Psoas muscle (tissue), 8 donors: ENCODE measurements around the gene UBA5. TPM values are rescaled to one million over a fixed set of nuclear protein-coding genes. Genes with fewer than 3 reads are reported as not detected.
A peak's percentile ranks its signal among the peaks of the same experiment; 100 is the strongest.

Experiments
- ATAC-seq, 4 donors: fragments of 200-7000 bp; cut with Tn5 transposase; one replicate each; pipeline ENCODE4 v1.9.1; 2020; ENCODE audit warnings: moderate library complexity in 3 of 4, mild to moderate bottlenecking in 2 of 4
- DNase-seq, 2 donors: peaks; one replicate each; pipeline ENCODE4 v3.0.0-alpha.2; 2020
- H3K27ac ChIP-seq: fragments of 200-600 bp; one replicate; pipeline ENCODE4 v1.8.0; 2022
- H3K27me3 ChIP-seq, 3 donors: fragments of 200-600 bp in 1 of 3; one replicate each; pipeline versions ENCODE4 v1.6.1 to v1.8.0; 2013 to 2022; ENCODE audit warnings: low read length in 2 of 3, mild to moderate bottlenecking in 2 of 3, moderate library complexity in 1 of 3; ENCODE audit not compliant: insufficient read depth in 3 of 3
- H3K36me3 ChIP-seq, 2 donors: fragments of 200-600 bp in 1 of 2; one replicate each; pipeline versions ENCODE4 v1.6.1 to v1.8.0; 2013 to 2022; ENCODE audit warnings: low read depth in 1 of 2, mild to moderate bottlenecking in 1 of 2, moderate library complexity in 1 of 2; ENCODE audit not compliant: insufficient read depth in 1 of 2
- H3K4me1 ChIP-seq: fragments of 200-600 bp; one replicate; pipeline ENCODE4 v1.8.0; 2022
- H3K4me3 ChIP-seq: fragments of 200-600 bp; one replicate; pipeline ENCODE4 v1.8.0; 2022; ENCODE audit warnings: mild to moderate bottlenecking
- H3K9me3 ChIP-seq: fragments of 200-600 bp; one replicate; pipeline ENCODE4 v1.8.0; 2022
- WGBS, 3 donors: extraction: QIAGEN DNeasy Blood & Tissue Kit; methylation state at CpG; one replicate each; pipeline versions ENCODE4 v1.1.6 to v1.1.7; 2013; 5-methylcytosine and 5-hydroxymethylcytosine counted together
- intact Hi-C, 2 donors: fragments of 100-400 bp; cut with DNase I; formaldehyde crosslinking; loops; one replicate each; pipeline versions ENCODE4 v1.11.0 to v1.14.2; 2022
- polyA plus RNA-seq, 3 donors: library from polyadenylated mRNA; stranded (reverse); fragments of 200-250 nt; gene quantifications; one replicate each; pipeline ENCODE4 v1.2.3, GENCODE V29; 2013
- total RNA-seq, 4 donors: library from RNA; stranded (reverse); fragmentation: NEBNext Ultra II Directional in 2 of 4; extraction: Animal tissue kit (Norgen Biotek cat#: 25700) in 2 of 4; gene quantifications; one replicate each; pipeline versions ENCODE4 v1.2.1 to v1.2.4, GENCODE V29; 2021 to 2023
- TF ChIP-seq, protein P1 (sequence below): fragments of 200-600 bp; IDR thresholded peaks from one replicate; pipeline ENCODE4 v1.8.0; 2022; ENCODE audit warnings: antibody characterized with exemption
- donor health status: healthy with polysubstance abuse.
- donor health status: DM: no; HTN: no; CAD: no; lungs with moderate emphysema.
- donor health status: Bipolar disorder and iron deficiency.
- donor health status: healthy.
- donor health status: DM: yes; HTN: yes; CAD: no.
- donor health status: DM: no; HTN: no; CAD: no.
- donor health status: DM: no; HTN: no; CAD: no.
- donor health status: DM: yes; HTN: yes; CAD: no.

UBA5 gene
- total and polyA plus RNA-seq, 7 donors = 16.2 to 31.1 (median 25.3) TPM

DNA sequence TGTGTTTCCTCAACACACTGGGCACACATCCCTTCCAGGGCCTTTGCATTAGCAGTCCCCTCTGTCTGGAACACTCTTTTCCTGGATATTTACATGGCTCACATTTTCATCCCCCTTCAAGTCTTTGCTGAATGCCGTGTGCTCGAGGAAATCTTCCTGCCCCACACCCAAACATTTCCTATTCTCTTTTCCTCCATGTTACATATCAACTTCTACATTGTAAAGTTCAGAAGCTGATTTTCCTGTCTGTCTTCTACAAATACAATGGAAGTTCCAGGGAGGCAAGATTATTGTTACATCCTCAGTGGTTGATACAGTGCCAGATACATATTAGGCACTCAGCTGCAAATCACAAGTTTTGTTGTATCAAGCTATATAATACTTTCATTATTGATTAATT is 4.7 kb upstream of the UBA5 start:
- peaks cover 8% of the 10 kb centered on the region for H3K4me1 ChIP-seq
- no peak overlapping the region for H3K27ac ChIP-seq
- TF ChIP-seq, protein P1, sequence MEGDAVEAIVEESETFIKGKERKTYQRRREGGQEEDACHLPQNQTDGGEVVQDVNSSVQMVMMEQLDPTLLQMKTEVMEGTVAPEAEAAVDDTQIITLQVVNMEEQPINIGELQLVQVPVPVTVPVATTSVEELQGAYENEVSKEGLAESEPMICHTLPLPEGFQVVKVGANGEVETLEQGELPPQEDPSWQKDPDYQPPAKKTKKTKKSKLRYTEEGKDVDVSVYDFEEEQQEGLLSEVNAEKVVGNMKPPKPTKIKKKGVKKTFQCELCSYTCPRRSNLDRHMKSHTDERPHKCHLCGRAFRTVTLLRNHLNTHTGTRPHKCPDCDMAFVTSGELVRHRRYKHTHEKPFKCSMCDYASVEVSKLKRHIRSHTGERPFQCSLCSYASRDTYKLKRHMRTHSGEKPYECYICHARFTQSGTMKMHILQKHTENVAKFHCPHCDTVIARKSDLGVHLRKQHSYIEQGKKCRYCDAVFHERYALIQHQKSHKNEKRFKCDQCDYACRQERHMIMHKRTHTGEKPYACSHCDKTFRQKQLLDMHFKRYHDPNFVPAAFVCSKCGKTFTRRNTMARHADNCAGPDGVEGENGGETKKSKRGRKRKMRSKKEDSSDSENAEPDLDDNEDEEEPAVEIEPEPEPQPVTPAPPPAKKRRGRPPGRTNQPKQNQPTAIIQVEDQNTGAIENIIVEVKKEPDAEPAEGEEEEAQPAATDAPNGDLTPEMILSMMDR = no peak
- no peaks in the 10 kb centered on the region for H3K36me3 ChIP-seq
- no peak overlapping the region for H3K4me3 ChIP-seq
- DNase-seq (no peak), ATAC-seq (no peak)
- intact Hi-C loops = no loop called here
- 65 to 77% (median 66%) methylated on average over 2 of the region's 2 CpGs for WGBS, 3 donors
- H3K9me3 ChIP-seq = no peaks in the 10 kb centered on the region
- H3K27me3 ChIP-seq = no peaks in the 10 kb centered on the region

DNA sequence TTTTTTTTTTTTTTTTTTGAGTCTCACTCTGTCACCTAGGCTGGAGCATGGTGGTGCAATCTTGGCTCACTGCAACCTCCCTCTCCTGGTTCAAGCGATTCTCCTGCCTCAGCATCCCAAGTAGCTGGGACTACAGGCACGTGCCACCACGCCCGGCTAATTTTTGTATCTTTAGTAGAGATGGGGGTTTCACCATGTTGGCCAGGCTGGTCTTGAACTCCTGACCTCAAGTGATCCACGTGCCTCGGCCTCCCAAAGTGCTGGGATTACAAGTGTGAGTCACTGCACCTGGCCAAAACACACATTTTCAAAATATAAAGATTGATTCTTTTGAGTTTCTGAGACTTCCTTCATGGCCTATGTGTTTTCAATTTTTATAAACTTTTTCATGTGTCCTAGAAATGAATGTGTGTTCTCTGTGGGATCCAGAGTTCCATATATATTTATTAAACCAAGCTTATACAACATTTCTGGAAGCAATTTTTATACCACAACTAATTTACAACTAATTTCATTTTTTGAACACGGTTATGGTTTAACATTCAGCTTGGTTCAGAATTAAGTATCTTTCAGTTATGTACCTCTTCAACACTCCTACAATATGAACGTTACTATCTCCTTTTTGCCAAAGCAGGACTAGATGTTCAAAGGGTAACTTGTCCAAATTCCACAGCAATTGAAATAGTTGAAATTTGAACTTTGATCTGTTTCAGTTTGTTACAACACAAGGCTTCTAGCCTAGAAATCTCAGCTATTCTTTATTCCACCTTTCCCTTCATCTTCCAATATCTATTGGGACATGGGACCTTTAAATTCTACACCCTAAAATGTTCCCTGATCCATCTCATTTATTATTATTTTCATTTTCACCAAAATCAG is 2.0 kb upstream of the UBA5 start:
- 75 to 91% (median 82%) methylated on average over 8 of the region's 8 CpGs for WGBS, 3 donors
- Histone ChIP-seq H3K27me3 (no peaks in the 10 kb centered on the region), H3K9me3 (no peaks in the 10 kb centered on the region), H3K4me1 (peaks cover 21% of the 10 kb centered on the region), H3K4me3 (peak overlapping the region; percentile 95), H3K27ac (peak overlapping the region; percentile 85), H3K36me3 (no peaks in the 10 kb centered on the region)
- TF ChIP-seq, protein P1 = no peak
- ATAC-seq (no peak), DNase-seq (no peak)
- intact Hi-C loops = no loop called here

DNA sequence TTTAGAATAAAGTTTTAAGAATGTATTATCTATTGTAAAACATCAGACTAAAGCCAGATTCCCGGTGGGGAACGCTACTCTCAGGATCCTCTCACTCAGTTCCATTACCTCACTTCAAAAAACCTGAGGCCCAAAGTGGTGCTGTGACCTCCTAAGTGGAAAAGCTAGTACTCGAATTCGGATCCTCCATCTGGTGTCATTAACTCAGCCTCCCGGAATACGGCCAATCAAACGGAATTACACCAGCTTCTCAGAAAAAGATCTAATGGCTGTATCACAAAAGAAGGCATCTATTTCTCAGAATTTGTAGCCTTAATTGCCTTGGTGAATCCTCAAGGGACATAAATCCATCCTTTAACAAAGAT is 1.1 kb upstream of the UBA5 start:
- intact Hi-C loops = no loop called here
- ATAC-seq (peak in 1 of 4 donors; percentile 16), DNase-seq (no peak)
- Histone ChIP-seq H3K4me3 (peak overlapping the region; percentile 95), H3K36me3 (no peaks in the 10 kb centered on the region), H3K4me1 (peaks cover 21% of the 10 kb centered on the region), H3K27ac (peak overlapping the region; percentile 85), H3K27me3 (no peaks in the 10 kb centered on the region), H3K9me3 (no peaks in the 10 kb centered on the region)
- TF ChIP-seq, protein P1 = no peak
- WGBS, 3 donors = 1 to 4% (median 3%) methylated on average over 7 of the region's 7 CpGs

DNA sequence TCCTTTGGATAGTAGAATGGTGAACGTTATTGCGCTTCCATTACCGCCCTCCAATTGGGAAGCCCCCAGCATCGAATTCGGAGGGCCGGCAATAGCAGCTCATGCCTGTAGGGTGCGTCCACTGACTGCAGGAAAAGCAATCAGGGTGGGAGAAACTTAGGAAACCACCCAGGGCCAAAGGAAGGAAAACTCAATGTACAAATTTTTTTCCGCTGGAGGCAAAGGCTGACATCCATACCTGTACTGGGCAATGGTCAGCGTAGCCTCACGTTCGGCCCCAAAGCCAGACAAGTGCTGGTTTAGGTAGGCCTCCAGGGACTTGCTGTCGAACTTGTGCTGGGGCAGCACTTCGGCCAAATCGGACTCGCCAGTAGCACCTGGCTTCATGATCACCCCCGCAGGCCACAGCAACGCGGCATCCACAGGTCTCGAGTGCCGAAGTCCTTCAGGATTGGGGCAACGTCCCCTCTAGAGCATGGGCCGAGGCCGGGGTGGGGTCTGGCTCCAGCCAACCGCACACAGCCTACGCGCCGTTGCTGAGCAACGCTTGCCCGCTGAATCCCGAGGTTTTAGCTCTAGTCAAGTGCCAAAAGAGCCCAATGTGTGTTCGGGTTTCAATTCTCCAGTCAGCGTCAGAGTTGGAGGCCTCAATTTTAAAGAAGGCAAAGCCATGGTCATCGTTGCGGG is 621 bp upstream of the UBA5 start, which contains the start of gene ACAD11:
ACAD11 (minus strand) TSS at position 445 of the 687 bp plus-strand sequence; CDS start at position 387, 58 bp downstream.
- intact Hi-C loops = loop anchor here in 1 of 2 donors (10.0 kb wide), 1 partner anchor 55 kb away; no protein-coding TSS in a partner anchor
- peaks cover 0 to 4% of the 10 kb centered on the region in 2 donors for H3K36me3 ChIP-seq
- 0 to 1% (median 0%) methylated on average over 34 of the region's 34 CpGs for WGBS, 3 donors
- DNase-seq (peak; percentile 75 to 83), ATAC-seq (peak; percentile 78 to 86 (median 84))
- no peaks in the 10 kb centered on the region for H3K27me3 ChIP-seq
- H3K4me1 ChIP-seq = peaks cover 21% of the 10 kb centered on the region
- TF ChIP-seq, protein P1 = peak; percentile 59
- peak within 1 kb of the TSS; percentile 95 for H3K4me3 ChIP-seq
- peak within 1 kb of the TSS; percentile 85 for H3K27ac ChIP-seq
- no peaks in the 10 kb centered on the region for H3K9me3 ChIP-seq
